GM19463 (cell line): ENCODE data around the gene TEX54.
"Not testable (repeated sequence)": the region's sequence is repeated elsewhere in the genome, so short reads cannot be mapped to it uniquely, and the experiment has no call there.

Experiments
- ATAC-seq: cut with Tn5 transposase; IDR thresholded peaks from one replicate; pipeline ENCODE4 v1.9.1; 2021; ENCODE audit warnings: mild to moderate bottlenecking, moderate library complexity; ENCODE audit not compliant: unreplicated experiment

The TEX54 gene

GRCh38 chr11:62855571-62856332, 23.1 kb upstream of the TEX54 start:
- ATAC-seq, result peak; percentile 92

DNA sequence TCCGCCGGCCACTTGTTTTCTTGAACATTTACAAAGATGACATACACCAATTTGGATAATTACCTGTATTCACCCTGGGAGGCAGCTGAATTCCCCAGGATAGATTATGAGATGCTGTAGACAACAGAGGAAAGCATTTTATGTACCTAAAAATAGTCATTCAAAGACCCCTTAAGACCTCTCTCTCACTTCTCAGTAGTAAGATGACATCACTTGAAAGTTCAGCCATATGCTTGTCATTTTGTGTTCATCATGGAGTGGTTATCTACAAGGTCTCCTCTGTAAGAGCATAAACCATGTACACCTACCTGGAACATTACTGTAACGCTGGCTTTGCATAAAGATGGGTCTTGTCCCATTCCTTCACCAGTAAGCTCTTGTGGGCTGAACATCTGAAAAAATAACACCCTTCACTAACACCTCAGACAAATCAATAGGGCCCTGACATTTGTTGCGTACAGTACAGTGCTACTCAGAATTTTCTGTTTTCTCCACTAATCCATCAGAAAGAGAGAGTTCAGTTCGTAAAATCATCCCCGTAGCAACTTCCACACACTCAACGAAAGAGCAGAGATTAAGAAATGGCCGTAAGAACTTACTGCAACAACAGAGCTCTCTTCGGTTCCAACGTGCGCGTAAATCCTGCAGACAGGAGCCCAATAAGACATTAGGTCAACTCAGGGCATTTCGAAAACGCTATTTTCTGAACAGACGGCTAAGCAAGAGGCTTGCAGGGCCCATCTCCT, 22.4 kb upstream of the TEX54 start:
- no peak for ATAC-seq

GRCh38 chr11:62854013-62854824, 21.6 kb upstream of the TEX54 start:
- ATAC-seq, result no peak

- no peak for ATAC-seq
Measured at GRCh38 chr11:62853279-62853965, 20.8 kb upstream of the TEX54 start.

DNA sequence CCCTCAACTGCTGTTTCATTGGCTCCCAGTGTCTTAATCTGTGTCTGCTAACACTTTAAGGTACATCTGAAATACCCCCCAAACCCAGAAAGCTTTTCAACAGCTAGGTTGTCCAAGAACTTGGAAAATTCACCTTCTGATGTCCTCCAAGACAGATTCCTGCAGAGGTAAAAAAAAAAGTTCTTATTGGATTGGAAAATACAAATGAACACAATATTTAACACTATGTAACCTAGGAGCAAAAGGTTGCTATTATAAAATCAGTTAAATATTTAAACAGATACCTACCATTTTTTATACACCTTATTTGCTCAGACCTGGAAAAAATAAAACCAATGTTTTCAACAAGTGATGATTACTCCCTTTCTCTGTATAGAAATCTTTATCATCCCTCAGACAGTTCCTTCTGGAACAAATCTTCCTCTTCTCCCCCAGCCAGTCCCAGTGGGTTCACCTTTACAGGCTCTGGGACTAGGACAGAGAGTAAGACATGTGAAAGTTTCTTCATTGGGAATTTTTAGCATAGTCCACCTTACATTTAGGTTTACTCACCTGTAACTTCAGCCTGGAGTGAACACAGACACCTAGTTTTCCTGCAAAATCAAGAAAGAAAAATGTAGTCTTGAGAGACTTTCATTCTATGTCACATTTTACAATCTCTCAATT, 20.0 kb upstream of the TEX54 start:
- ATAC-seq, result no peak

DNA sequence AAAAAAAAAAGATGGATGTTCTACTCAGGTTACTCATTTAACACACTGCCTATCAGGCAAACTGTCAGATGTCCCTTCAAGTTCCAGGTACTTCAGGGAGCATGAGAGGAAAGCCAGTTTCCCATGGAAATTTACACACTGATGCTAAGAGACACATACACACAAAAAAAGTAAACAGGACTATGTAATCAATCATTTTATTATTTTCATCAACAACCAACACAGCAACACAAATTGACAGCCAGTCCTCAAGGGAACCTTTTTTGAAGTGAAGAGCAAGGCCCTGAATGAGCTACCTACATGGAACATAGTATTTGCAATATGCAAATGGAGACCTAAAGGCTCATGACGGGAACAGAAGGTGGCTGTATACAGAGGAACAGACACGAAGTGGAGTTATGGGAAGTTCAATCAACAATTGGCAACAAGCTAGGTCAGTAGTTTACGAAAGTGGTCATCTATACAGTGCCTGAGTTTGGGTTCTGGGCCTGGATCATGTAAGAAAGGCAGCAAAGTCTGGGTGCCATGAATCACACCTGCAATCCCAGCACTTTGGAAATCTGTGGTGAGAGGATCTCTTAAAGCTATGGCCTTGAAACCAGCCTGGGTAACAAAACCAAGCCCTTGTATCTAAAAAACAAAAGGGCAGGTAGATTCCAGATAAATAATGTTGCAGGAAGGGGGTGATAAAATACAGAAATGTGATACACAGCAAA, 19.3 kb upstream of the TEX54 start:
- ATAC-seq, result no peak

- ATAC-seq, result no peak
Measured at GRCh38 chr11:62850911-62851806, 18.5 kb upstream of the TEX54 start.

GRCh38 chr11:62847767-62848314, 15.2 kb upstream of the TEX54 start:
- no peak for ATAC-seq

DNA sequence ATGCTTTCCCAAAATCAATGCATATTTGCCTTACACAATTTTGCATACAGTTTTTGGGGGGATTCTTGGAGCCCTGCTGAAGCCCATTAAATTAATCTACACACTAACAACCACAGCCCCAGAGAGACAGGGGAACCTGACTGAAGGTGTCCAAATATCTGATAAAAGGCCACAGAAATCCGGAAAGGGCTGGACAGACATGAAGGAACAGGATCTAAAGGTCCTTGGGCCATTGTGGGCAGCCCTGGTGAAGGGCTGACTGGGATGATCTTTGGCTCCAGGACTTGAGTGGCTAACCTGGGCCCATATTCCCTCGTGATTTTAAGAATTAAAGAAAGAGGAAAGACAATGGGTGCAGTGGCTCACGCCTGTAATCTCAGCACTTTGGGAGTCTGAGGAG, 13.5 kb upstream of the TEX54 start:
- no peak for ATAC-seq

GRCh38 chr11:62844154-62844553, 11.5 kb upstream of the TEX54 start:
- ATAC-seq, result no peak

- no peak for ATAC-seq
Measured at GRCh38 chr11:62843466-62843865, 10.8 kb upstream of the TEX54 start.

GRCh38 chr11:62842891-62843290, 10.2 kb upstream of the TEX54 start:
- not testable (repeated sequence) for ATAC-seq

- ATAC-seq, result no peak
Measured at GRCh38 chr11:62842171-62842741, 9.6 kb upstream of the TEX54 start.

DNA sequence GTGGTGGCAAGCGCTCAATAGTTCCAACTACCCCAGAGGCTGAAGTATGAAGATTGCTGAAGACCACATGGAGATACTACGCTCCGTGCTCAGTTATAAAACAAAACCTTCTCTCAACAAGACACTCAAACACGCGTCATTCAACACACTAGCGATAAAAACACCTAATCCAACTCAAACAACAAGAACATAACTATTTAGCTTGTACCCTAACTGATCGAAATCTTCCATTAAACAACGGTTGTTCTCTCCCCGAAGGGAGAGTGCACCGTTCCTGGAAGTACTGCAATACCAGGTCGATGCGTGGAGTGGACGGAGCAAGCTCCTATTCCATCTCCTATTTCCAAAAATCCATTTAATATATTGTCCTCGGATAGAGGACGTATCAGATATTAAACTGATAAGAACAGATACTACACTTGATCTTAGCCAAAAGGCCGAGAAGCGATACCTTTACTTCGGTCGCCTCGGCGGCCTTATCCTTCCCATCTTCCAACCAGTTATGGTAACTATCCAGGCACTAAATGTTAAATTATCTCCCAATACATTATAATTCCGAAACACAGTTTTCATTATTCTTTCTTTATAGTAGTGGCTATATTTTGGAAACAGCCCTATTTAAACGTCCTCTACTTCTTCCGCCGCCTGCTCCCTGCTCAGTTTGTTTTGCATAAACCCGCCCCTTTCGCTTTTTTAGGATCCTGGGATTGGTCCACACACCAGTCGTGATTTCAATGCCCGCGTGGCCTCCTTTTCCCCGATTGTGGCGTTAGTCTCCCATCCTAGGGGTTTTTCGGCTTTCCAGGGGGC, 8.9 kb upstream of the TEX54 start:
- ATAC-seq, result peak; percentile 51

GRCh38 chr11:62840721-62841360, 8.2 kb upstream of the TEX54 start:
- not testable (repeated sequence) for ATAC-seq

- ATAC-seq, result peak; percentile 49
Measured at GRCh38 chr11:62839050-62839945, 6.7 kb upstream of the TEX54 start, which contains the start of gene WDR74. WDR74 (minus strand) TSS chr11:62839590; CDS start chr11:62839570, 20 bp downstream.
